Activated CD4-positive, alpha-beta T cell treated with anti-CD3 and anti-CD28 coated beads for 1 hour (primary cell): ENCODE results near the gene TIMM50.

Experiments
- DNase-seq: peaks from one replicate; pipeline ENCODE4 v3.0.0-alpha.2; 2020

Gene TIMM50

GRCh38 chr19:39502640-39503417 is 22.2 kb downstream of the TIMM50 start:
- DNase-seq = peak; percentile 67

DNA sequence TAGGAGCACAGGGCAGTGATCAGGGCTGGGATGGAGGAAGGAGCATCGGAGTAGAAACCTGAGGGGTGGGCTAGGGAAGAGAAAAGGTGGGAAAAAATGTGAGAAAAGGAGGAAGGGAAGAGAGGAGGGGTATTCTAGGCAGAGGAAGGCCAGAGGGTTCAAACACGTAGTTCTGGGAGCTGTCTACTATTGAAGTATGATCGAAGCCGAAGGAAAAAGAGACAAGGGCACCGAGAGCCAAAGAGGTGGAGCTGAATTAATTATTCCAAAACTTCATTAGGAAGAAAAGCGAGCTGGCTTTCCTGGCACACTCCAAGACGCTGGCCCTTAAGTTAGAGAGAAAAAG is 25.9 kb downstream of the TIMM50 start:
- no peak for DNase-seq

DNA sequence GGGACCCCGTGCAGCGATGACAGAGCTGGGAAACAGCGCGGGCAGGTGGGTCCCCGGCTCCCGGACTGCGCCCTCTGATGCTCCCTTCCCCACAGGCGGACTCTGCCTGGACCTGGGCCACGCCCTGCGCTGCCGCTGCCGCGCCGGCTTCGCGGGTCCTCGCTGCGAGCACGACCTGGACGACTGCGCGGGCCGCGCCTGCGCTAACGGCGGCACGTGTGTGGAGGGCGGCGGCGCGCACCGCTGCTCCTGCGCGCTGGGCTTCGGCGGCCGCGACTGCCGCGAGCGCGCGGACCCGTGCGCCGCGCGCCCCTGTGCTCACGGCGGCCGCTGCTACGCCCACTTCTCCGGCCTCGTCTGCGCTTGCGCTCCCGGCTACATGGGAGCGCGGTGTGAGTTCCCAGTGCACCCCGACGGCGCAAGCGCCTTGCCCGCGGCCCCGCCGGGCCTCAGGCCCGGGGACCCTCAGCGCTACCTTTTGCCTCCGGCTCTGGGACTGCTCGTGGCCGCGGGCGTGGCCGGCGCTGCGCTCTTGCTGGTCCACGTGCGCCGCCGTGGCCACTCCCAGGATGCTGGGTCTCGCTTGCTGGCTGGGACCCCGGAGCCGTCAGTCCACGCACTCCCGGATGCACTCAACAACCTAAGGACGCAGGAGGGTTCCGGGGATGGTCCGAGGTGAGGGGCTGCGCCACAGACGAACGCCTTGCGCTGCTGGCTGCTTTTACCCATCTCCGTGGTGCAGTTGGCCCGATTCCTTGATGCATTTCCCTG is 26.5 kb downstream of the TIMM50 start:
- peak; percentile 21 for DNase-seq

GRCh38 chr19:39507715-39508364 is 27.2 kb downstream of the TIMM50 start:
- DNase-seq = no peak

DNA sequence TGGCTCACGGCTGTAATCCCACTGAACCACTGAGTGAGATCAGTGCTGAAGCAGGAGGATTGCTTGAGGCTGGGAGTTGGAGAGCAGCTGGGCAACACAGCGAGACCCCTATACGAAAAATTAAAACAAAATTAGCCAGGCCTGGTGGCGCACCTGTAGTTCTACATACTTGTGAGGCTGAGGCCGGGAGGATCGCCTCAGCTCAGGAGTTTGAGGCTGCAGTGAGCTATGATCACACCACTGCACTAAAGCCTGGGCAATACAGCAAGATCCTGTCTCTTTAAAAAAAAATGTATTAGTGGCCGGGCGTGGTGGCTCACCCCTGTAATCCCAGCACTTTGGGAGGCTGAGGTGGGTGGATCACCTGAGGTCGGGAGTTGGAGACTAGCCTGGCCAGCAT is 28.0 kb downstream of the TIMM50 start:
- no peak for DNase-seq

DNA sequence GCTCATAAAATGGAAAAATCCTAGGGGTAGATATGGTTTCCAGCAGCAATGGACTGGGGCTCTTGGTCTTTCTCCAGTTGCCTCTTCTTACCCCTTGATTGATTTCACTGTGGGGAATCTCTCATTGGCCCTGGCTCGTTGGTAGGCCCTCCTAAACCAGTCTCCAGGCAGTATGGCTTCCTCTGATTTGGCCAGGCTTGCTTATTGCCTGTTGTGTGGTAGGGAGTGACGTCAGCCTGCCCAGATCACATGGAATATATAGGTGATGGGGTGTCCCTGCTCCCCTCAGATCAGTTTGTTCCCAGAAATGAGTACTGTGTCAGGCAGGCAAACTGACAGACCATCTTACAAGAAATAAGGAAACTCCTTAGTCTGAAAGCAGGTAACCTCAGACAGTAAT is 28.6 kb downstream of the TIMM50 start:
- DNase-seq = no peak

DNA sequence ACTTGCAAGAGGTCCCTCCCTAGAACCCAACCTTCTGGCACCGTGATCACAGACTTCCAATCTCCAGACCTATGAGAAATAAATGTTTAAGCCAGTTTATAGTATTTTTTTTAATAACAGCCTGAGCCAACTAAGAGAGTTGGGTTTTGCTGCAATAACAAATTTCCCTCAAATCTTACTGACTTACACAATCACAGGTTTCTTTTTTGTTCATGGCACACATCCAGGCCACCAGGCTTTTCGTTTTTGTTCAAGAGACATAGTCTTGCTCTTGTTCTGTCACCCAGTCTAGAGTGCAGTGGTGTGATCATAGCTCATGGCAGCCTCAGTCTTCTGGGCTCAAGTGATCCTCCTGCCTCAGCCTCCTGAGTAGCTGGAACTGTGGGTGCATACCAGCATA is 32.4 kb downstream of the TIMM50 start:
- DNase-seq = no peak

- DNase-seq = no peak
Measured at GRCh38 chr19:39514840-39515550, 34.4 kb downstream of the TIMM50 start, which contains the start of gene SELENOV. Gene SELENOV, plus strand, starts transcription at chr19:39515139. Its CDS starts 74 bp downstream, at chr19:39515213.

DNA sequence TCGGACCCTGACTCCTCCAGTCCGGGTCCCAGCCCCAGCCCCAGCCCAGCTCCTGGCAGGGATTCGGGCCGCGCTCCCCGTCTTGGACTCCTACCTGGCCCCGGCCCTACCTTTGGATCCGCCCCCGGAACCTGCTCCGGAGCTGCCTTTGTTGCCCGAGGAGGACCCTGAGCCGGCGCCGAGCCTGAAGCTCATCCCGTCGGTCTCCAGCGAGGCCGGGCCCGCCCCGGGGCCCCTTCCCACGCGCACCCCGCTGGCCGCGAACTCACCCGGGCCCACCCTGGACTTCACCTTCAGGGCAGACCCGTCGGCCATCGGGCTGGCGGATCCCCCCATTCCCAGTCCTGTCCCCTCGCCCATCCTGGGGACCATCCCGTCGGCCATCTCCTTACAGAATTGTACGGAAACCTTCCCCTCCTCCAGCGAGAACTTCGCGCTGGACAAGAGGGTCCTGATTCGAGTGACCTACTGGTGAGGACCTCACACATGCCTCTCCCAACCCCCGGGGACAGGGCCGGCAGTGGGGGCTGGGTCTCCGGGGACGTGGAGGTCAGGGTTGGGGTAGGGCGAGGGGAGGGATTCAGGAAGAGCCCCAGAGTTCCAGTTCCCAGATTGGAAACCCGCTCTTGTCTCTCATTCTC is 35.0 kb downstream of the TIMM50 start:
- DNase-seq = no peak

GRCh38 chr19:39516270-39516669 is 35.6 kb downstream of the TIMM50 start:
- no peak for DNase-seq

DNA sequence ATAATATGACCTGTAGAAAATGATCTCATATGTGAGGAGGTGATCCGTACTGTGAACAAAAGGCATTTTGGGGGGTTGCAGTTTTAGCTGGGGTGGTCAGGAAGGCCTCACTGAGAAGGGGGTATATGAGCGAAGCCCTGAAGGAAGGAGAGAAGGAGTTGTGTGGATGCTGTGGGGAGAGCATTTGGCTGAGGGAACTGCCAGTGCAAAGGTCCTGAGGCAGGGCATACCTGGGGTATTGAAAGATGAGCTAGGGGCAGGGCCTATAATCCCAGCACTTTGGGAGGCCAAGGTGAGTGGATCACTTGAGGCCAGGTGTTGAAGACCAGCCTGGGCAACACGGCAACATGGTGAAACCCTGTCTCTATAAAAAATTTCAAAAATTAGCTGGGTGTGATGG is 36.8 kb downstream of the TIMM50 start:
- DNase-seq = no peak

DNA sequence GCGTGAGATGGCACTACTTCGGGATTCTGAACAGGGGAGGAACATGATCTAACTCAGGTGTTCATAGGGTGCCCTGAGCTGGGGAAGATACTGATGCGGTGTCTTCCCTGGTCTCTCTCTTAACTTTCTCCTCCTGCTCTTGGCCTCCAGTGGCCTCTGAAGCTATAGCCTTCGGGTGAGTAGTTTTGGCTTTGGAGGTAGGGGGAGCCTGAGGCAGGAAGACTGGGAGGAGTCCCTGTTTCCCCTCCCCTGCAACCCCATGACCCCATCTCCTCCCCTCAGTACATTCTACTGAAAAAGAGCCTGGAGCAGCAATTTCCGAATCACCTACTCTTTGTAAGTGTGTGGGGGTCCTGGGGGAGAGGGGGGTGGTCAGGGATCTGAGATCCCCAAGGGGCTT is 37.8 kb downstream of the TIMM50 start:
- DNase-seq = no peak

- no peak for DNase-seq
Measured at GRCh38 chr19:39518975-39519374, 38.3 kb downstream of the TIMM50 start.

DNA sequence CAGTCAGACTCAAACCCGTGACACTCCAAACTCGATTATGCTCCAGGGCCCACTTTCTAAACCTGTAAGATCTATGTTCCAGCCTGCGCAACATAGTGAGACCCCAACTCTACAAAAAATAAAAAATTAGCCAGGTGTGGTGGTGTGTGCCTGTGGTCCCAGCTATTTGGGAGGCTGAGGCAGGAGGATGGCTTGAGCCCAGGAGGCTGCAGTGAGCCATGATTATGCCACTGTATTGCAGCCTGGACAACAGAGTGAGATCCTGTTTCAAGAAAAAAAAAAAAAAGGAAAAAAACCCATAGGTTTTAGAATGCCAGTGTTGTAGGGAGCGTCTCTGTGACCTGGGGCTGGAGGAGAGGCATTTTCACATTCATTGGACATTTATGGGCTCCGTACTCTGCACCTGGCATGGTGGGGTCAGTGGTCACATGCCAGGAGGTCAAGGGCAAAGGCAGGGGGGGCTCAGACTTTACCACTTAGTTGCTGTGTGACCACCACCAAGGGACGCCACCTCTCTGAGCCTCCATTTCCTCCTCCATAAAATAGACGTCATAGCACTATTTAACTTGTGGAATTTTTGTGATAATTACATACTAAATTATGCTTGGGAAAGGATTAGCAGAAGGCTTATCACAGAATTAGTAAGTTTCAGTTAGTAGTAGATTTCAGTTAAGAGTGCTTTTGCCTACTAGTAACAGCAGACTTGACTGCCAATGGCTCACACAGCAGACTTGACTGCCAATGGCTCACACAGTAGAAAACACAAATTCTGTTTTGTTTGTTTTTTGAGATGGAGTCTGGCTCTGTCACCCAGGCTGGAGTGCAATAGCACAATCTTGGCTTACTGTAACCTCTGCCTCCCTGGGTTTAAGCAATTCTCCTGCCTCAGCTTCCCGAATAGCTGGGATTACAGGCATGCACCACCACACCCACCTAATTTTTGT is 40.2 kb downstream of the TIMM50 start:
- no peak for DNase-seq

- DNase-seq = no peak
Measured at GRCh38 chr19:39524495-39524894, 43.9 kb downstream of the TIMM50 start.

- DNase-seq = no peak
Measured at GRCh38 chr19:39525205-39525604, 44.6 kb downstream of the TIMM50 start.

DNA sequence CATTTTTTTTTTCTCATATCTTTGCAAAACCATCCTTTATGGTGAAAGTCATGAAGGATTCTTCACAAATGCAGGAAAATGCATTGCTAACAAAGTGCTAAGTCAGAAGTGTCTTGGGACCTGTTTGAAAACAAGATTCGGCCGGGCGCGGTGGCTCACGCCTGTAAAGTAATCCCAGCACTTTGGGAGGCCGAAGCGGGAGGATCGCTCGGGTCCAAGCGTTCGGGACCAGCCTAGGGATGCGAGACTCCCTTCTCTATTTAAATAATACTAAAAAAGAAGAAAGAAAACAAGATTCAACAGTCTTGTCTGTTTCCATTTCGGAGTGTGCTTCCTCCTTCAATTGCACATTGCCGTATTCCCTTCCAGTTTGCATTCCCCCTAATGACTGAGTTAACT is 51.2 kb downstream of the TIMM50 start:
- no peak for DNase-seq

DNA sequence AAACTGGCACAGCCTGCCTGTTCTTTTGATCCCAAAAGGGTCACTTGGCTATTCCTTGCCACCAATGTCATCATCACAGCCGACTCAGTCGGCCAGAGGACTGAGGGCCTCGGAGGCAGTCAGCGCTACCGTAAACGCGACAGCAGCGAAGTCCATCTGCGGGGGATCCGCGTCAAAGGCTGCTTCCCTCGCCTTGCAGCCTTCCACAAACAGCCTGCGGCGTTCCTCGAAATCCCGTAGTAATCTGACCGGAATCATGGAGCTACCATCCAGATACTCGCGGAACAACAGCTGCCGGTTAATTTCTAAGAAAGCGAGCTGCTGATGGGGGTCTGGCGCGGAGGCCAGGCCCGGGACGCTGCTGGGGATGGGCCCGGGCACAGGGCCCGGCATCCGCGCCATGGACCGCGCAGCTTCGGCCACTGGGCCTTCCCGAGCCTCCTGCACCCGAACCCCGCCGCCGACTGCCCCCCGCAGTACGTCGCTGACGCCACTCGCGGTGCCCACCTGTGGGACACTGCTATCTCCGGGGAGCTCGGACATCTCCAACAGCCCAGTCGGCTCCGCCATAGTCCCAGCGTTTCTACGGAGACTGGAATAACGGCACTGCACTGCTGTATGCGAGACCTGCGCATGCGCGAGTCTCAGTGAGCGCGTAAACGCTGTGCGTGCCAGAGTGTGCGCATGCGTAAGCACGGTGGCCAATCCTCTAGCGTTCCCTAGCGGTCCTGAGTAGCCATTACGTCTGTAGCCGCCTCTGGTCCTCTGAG is 51.8 kb downstream of the TIMM50 start, which contains the start of gene EID2B:
Gene EID2B (minus strand): TSS at position 620 of the 770 bp plus-strand sequence. CDS start 50 bp downstream, at position 570.
- DNase-seq = peak; percentile 95

DNA sequence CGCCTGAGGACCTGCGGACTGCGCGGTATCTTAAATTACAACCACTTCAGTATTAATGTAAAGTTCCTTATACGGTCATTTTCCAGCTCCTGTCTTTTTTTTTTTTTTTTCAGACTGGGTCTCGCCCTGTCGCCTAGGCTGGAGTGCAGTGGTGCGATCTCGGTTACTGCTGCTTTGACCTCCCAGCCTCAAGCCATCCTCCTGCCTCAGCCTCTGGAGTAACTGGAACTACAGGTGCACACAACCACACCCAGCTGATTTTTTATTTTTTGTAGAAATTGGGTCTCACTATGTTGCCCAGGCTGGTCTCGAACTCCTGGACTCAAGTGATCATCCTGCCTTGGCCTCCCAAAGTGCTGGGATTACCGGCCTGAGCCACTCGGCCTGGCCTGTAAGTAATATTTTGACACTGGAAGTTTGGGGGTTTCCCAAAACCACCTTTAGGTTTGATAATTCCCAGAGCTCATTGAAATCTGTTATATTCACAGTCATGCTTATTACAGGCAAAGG is 52.4 kb downstream of the TIMM50 start:
- DNase-seq = no peak

- DNase-seq = no peak
Measured at GRCh38 chr19:39533791-39534190, 53.2 kb downstream of the TIMM50 start.
